ENCODE results near the gene SNTB2. TPM values are rescaled to one million over a fixed set of nuclear protein-coding genes. Genes with fewer than 3 reads are reported as not detected.
A peak's percentile ranks its signal among the peaks of the same experiment; 100 is the strongest.
"Not testable (repeated sequence)": the region's sequence is repeated elsewhere in the genome, so short reads cannot be mapped to it uniquely, and the experiment has no call there.

SNTB2 gene
- total RNA-seq, 4 donors from 2014 or later = 14.5 to 140 (median 28.7) TPM

DNA sequence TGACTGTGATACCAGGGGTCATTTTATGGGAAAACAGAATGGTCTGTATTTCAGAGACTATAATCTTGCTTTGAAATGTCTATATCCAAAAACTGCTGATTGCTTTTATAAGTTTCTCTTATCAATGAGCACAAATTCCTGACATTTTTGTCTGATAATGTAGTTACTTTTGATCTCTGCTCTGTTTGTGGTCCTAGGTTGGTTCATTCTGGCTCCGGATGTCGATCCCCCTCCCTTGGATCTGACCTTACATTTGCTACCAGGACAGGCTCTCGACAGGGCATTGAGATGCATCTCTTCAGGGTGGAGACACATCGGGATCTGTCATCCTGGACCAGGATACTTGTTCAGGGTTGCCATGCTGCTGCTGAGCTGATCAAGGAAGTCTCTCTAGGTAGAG is 96.9 kb downstream of the SNTB2 start:
- Histone ChIP-seq H3K36me3 (peaks cover 0 to 29% (median 0%) of the 10 kb centered on the region in 3 donors), H3K27me3 (no peaks in the 10 kb centered on the region), H3K9me3 (no peaks in the 10 kb centered on the region), H3K4me1 (no peaks in the 10 kb centered on the region), H3K27ac (no peak overlapping the region), H3K4me3 (no peak overlapping the region)
- no peak for TF ChIP-seq POLR2A (IDR thresholded peaks at IDR 0.05)
- TF ChIP-seq, protein P1, sequence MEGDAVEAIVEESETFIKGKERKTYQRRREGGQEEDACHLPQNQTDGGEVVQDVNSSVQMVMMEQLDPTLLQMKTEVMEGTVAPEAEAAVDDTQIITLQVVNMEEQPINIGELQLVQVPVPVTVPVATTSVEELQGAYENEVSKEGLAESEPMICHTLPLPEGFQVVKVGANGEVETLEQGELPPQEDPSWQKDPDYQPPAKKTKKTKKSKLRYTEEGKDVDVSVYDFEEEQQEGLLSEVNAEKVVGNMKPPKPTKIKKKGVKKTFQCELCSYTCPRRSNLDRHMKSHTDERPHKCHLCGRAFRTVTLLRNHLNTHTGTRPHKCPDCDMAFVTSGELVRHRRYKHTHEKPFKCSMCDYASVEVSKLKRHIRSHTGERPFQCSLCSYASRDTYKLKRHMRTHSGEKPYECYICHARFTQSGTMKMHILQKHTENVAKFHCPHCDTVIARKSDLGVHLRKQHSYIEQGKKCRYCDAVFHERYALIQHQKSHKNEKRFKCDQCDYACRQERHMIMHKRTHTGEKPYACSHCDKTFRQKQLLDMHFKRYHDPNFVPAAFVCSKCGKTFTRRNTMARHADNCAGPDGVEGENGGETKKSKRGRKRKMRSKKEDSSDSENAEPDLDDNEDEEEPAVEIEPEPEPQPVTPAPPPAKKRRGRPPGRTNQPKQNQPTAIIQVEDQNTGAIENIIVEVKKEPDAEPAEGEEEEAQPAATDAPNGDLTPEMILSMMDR (IDR thresholded peaks at IDR 0.05) = no peak
- DNase-seq = no peak

DNA sequence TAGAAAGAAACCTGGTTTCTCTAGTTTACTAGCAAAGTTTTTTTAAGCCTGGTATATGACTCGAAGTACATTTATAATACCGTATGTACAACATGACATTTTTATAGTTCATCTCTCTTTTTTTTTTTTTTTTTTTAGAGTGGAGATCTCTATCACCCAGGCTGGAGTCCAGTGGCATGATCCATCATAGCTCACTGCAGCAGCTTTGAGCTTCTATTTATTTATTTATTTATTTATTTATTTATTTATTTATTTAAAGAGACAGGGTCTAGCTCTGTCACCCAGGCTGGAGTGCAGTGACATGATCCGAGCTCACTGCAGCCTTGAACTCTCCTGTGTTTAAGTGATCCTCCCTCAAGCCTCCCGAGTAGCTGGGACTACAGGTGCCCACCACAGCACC is 98.3 kb downstream of the SNTB2 start:
- TF ChIP-seq POLR2A (IDR thresholded peaks at IDR 0.05) = no peak
- TF ChIP-seq, protein P1 (IDR thresholded peaks at IDR 0.05) = no peak
- no peak for DNase-seq
- no peaks in the 10 kb centered on the region for H3K27me3 ChIP-seq

DNA sequence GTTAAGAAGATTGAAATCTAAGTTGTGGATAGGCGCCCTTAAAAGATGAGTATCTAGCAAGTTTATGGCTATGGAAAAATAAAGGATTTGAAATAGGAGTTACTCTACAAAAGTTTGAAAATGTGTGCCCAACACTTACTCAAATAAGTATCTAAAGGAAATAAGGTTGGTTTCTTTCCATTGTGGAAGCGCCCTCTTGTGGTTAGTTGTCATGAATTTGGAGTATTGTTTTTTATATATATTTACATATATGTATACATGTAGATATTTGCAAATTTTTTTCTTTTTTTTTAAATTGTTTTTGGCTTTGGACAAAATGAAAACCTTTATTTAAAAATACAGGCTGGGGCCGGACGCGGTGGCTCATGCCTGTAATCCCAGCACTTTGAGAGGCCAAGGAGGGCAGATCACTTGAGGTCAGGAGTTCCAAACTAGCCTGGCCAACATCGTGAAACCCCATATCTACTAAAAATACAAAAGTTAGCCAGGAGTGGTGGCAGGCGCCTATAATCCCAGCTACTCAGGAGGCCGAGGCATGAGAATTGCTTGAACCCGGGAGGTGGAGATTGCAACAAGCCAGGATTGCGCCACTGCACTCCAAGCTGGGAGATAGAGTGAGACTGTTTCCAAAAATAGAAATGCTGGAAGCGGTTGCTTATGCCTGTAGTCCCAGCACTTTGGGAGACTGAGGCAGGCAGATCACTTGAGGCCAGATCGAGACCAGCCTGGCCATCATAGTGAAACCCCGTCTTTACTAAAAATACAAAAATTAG is 100.2 kb downstream of the SNTB2 start:
- peak overlapping the region in 1 of 4 donors; percentile 5 for H3K27ac ChIP-seq
- TF ChIP-seq POLR2A (IDR thresholded peaks at IDR 0.05) = no peak
- TF ChIP-seq, protein P1 (IDR thresholded peaks at IDR 0.05) = peak; percentile 27 to 81 (median 64)
- peak in 2 of 3 donors; percentile 42 to 64 for DNase-seq

More for the DNA sequence above, 98.3 kb downstream of the SNTB2 start:
- H3K4me3 ChIP-seq = no peak overlapping the region
- no peak overlapping the region for H3K27ac ChIP-seq
- no peaks in the 10 kb centered on the region for H3K9me3 ChIP-seq
- peaks cover 0 to 29% (median 0%) of the 10 kb centered on the region in 3 donors for H3K36me3 ChIP-seq
- H3K4me1 ChIP-seq = no peaks in the 10 kb centered on the region

GRCh38 chr16:69291657-69292056 is 104.7 kb downstream of the SNTB2 start:
- H3K27me3 ChIP-seq, H3K36me3 ChIP-seq, H3K4me3 ChIP-seq, DNase-seq, H3K9me3 ChIP-seq, H3K27ac ChIP-seq, H3K4me1 ChIP-seq: not testable (repeated sequence)

More for the DNA sequence above, 100.2 kb downstream of the SNTB2 start:
- Histone ChIP-seq H3K4me3 (no peak overlapping the region), H3K9me3 (no peaks in the 10 kb centered on the region), H3K4me1 (no peaks in the 10 kb centered on the region), H3K36me3 (peaks cover 0 to 29% (median 0%) of the 10 kb centered on the region in 3 donors), H3K27me3 (no peaks in the 10 kb centered on the region)

DNA sequence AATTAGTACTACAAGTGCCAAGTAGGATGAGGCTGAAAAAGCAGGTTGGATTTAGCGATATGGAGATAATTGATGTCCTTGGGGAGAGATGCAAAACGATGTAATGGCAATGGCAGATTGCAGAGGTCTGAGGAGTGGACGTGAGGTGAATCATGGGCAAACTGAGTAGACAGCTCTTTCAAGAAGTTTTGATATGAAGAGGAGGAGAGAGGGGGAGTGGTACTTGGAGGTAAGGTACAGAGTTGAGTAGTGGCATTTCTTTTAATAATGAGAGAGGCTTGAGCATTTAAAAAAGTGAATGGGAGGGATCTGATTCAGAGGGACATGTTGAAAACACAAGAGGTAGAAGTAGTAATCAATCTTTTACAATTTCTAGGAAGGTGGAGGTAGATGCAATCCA is 106.4 kb downstream of the SNTB2 start:
- TF ChIP-seq, protein P1 (IDR thresholded peaks at IDR 0.05) = no peak
- no peak for TF ChIP-seq POLR2A (IDR thresholded peaks at IDR 0.05)
- Histone ChIP-seq H3K36me3 (no peaks in the 10 kb centered on the region), H3K4me1 (no peaks in the 10 kb centered on the region), H3K27me3 (no peaks in the 10 kb centered on the region), H3K9me3 (no peaks in the 10 kb centered on the region), H3K27ac (no peak overlapping the region), H3K4me3 (no peak overlapping the region)
- DNase-seq = no peak

DNA sequence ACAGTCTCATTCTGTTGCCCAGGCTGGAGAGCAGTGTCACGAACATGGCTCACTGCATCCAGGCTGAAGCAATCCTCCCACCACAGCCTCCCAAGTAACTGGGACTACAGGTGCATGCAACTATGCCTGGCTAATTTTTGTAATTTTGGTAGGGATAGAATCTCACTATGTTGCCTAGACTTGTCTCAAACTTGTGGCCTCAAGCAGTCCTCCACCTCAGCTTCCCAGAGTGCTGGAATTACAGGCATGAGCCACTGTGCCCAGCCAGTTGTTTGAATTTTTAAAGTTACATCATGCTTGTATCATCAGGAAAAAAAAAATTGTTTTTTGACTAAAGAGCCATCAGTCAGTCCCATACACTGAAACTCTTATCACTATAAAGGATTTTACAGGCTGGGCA is 107.1 kb downstream of the SNTB2 start:
- Histone ChIP-seq H3K27me3 (no peaks in the 10 kb centered on the region), H3K9me3 (no peaks in the 10 kb centered on the region), H3K36me3 (no peaks in the 10 kb centered on the region), H3K4me1 (no peaks in the 10 kb centered on the region), H3K4me3 (no peak overlapping the region), H3K27ac (no peak overlapping the region)
- no peak for TF ChIP-seq POLR2A (IDR thresholded peaks at IDR 0.05)
- TF ChIP-seq, protein P1 (IDR thresholded peaks at IDR 0.05) = no peak
- no peak for DNase-seq

- not testable (repeated sequence) for H3K27me3 ChIP-seq, H3K4me1 ChIP-seq, H3K27ac ChIP-seq, DNase-seq, H3K4me3 ChIP-seq, H3K9me3 ChIP-seq
- H3K36me3 ChIP-seq = peaks cover 0 to 24% (median 0%) of the 10 kb centered on the region in 3 donors
These were observed 109.8 kb downstream of the SNTB2 start for GRCh38 chr16:69296771-69297170.
